Ovary (tissue), 9 donors: Measurements from ENCODE around the gene ENPP6. TPM values are rescaled to one million over a fixed set of nuclear protein-coding genes. Genes with fewer than 3 reads are reported as not detected.

ENCODE experiments used
- DNase-seq, 5 donors: peaks; one replicate each; pipeline ENCODE4 v3.0.0-alpha.2; 2019 to 2020
- H3K27ac ChIP-seq, 2 donors: fragments of 200-600 bp; one replicate each; pipeline versions ENCODE4 v1.5.1 to v1.8.0; 2019 to 2022
- H3K27me3 ChIP-seq: fragments of 200-600 bp; one replicate; pipeline ENCODE4 v1.8.0; 2022
- H3K36me3 ChIP-seq: fragments of 200-600 bp; sonication (generic); one replicate; pipeline ENCODE4 v1.5.1; 2019
- H3K4me1 ChIP-seq: one replicate; pipeline ENCODE4 v1.8.1; 2013; ENCODE audit warnings: mild to moderate bottlenecking, moderate library complexity; ENCODE audit not compliant: insufficient read depth
- H3K4me3 ChIP-seq: fragments of 200-600 bp; sonication (generic); one replicate; pipeline ENCODE4 v1.5.1; 2017
- H3K9me3 ChIP-seq, 2 donors: fragments of 200-600 bp in 1 of 2; sonication (generic) in 1 of 2; one replicate each; pipeline versions ENCODE4 v1.5.1 to v1.8.1; 2013 to 2019; ENCODE audit warnings: mild to moderate bottlenecking in 1 of 2, moderate library complexity in 1 of 2
- EP300 ChIP-seq: sonication (generic); formaldehyde crosslinking; IDR thresholded peaks from one replicate; pipeline ENCODE4 v1.6.1; 2017; ENCODE audit warnings: antibody characterized with exemption
- POLR2A ChIP-seq: fragments of 450-650 bp; IDR thresholded peaks from one replicate; pipeline ENCODE4 v1.6.1; 2017; ENCODE audit warnings: antibody characterized with exemption, mild to moderate bottlenecking, moderate library complexity
- WGBS, 3 donors: extraction: QIAGEN DNeasy Blood & Tissue Kit in 1 of 3; methylation state at CpG; one replicate each; pipeline versions ENCODE4 v1.1.5 to v1.1.7; 2013 to 2017; 5-methylcytosine and 5-hydroxymethylcytosine counted together
- intact Hi-C, 4 donors: fragments of 100-400 bp; cut with DNase I; formaldehyde crosslinking; loops; one replicate each; pipeline versions ENCODE4 v1.11.0 to v1.15.1; 2022 to 2023
- polyA plus RNA-seq, 2 donors: library from polyadenylated mRNA; stranded (reverse); fragments of 200-250 nt in 1 of 2; fragments of 350-450 nt in 1 of 2; fragmentation: Illumina TruSeq in 1 of 2; extraction: RNeasy Lipid Tissue Mini Kit (QIAGEN cat#74804) in 1 of 2; gene quantifications; one replicate each; pipeline ENCODE4 v1.2.3, GENCODE V29; 2013 to 2014
- total RNA-seq, 7 donors: library from RNA; depleted of rRNA in 2 of 7; stranded (reverse); fragments of >200 nt in 2 of 7; fragmentation: NEBNext Ultra II Directional in 3 of 7; extraction: Animal tissue kit (Norgen Biotek cat#: 25700) in 3 of 7; gene quantifications; one replicate each; pipeline versions ENCODE4 v1.1.0 to v1.2.4, GENCODE V29; 2016 to 2023
- TF ChIP-seq, protein P1 (sequence below), 3 donors: fragments of 450-650 bp in 2 of 3; fragments of 200-600 bp in 1 of 3; IDR thresholded peaks; one replicate each; pipeline versions ENCODE4 v1.5.1 to v1.8.0; 2016 to 2022; ENCODE audit warnings: antibody characterized with exemption in 3 of 3, mild to moderate bottlenecking in 1 of 3
- donor health status: DM: no; HTN: no; CAD: no; lungs with moderate emphysema.
- donor health status: DM: no; HTN: no; CAD: no.
- donor health status: Bipolar disorder and iron deficiency.
- donor health status: DM: yes; HTN: yes; CAD: no.
- donor health status: DM: no; HTN: no; CAD: no.
- donor health status: DM: yes; HTN: yes; CAD: no.

ENPP6 gene
- total and polyA plus RNA-seq, 9 donors, result 1.7 to 20.8 (median 9.4) TPM

DNA sequence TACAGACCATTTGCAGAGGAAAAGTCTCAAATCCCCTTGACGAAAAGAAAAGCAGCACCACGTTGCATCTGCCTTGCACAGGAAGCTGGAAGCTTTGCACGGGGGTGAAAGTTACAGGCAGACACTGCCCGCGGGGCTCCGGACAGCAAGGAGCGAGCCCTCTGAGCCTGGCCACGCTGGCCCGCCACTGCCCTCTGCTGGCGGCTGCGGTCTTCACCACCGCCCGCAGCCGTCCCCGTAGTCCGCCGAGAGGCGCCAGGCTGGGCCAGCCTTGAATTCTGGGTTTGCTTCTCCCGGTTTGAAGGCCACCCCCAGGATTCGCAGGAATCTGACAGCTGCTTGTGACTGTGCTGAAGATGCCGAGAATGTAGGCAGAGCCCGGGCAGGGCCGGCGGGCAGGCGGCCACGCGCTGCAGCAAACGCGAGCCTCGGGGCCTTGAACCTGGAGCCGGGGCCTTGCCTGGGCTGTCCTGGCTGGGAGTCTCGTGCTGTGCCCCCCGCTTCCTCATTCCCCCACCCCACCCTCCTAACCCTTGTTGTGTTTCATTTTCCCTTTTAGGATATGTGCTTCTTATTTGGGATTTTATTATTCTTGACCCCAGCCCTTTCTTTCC, 49.2 kb downstream of the ENPP6 start:
- H3K27me3 ChIP-seq, result no peaks in the 10 kb centered on the region
- H3K4me3 ChIP-seq, result no peak overlapping the region
- H3K36me3 ChIP-seq, result no peaks in the 10 kb centered on the region
- H3K27ac ChIP-seq, result peak overlapping the region; percentile 77 to 88
- intact Hi-C loops, result loop anchor here (1.0 to 10.0 kb wide), 6 partner anchors 71 to 694 kb away; no protein-coding TSS in a partner anchor
- WGBS, 3 donors, result 1 to 8% (median 2%) methylated on average over 33 of the region's 33 CpGs
- H3K9me3 ChIP-seq, result no peaks in the 10 kb centered on the region
- TF ChIP-seq, protein P1, sequence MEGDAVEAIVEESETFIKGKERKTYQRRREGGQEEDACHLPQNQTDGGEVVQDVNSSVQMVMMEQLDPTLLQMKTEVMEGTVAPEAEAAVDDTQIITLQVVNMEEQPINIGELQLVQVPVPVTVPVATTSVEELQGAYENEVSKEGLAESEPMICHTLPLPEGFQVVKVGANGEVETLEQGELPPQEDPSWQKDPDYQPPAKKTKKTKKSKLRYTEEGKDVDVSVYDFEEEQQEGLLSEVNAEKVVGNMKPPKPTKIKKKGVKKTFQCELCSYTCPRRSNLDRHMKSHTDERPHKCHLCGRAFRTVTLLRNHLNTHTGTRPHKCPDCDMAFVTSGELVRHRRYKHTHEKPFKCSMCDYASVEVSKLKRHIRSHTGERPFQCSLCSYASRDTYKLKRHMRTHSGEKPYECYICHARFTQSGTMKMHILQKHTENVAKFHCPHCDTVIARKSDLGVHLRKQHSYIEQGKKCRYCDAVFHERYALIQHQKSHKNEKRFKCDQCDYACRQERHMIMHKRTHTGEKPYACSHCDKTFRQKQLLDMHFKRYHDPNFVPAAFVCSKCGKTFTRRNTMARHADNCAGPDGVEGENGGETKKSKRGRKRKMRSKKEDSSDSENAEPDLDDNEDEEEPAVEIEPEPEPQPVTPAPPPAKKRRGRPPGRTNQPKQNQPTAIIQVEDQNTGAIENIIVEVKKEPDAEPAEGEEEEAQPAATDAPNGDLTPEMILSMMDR (IDR thresholded peaks at IDR 0.05), result peak; percentile 93 to 99 (median 95)
- TF ChIP-seq EP300 (no peak), POLR2A (peak; percentile 13)
- H3K4me1 ChIP-seq, result peaks cover 2% of the 10 kb centered on the region
- peak; percentile 80 to 92 (median 89) for DNase-seq

DNA sequence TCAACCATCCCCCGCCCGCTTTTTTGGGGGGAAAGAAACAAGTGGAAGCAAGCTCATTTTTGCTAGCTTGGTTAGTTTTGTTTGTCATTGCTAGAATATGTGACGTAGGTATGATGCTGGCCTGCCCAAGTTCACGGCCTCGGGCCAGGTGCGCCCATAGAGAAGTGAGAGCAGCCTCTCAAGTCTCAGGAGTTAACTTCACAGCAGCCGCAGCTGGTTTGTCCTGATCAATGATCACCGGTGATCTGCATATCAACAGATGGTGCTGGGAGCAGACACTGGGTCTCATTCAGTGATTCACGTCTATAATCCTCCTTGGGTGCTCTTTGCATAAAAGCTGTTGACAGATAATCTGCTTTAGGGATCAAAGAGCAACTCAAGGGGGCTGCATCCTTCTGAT, 50.1 kb downstream of the ENPP6 start:
- Histone ChIP-seq H3K9me3 (no peaks in the 10 kb centered on the region), H3K27ac (peak overlapping the region in 1 of 2 donors; percentile 77), H3K4me1 (peaks cover 2% of the 10 kb centered on the region), H3K27me3 (no peaks in the 10 kb centered on the region), H3K36me3 (no peaks in the 10 kb centered on the region), H3K4me3 (no peak overlapping the region)
- TF ChIP-seq, protein P1 (IDR thresholded peaks at IDR 0.05), result no peak
- TF ChIP-seq POLR2A, result no peak
- TF ChIP-seq EP300, result no peak
- 86 to 95% (median 93%) methylated on average over 9 of the region's 9 CpGs for WGBS, 3 donors
- intact Hi-C loops, result loop anchor here in 2 of 4 donors (2.0 to 10.0 kb wide), 5 partner anchors 70 to 693 kb away; no protein-coding TSS in a partner anchor
- DNase-seq, result no peak

DNA sequence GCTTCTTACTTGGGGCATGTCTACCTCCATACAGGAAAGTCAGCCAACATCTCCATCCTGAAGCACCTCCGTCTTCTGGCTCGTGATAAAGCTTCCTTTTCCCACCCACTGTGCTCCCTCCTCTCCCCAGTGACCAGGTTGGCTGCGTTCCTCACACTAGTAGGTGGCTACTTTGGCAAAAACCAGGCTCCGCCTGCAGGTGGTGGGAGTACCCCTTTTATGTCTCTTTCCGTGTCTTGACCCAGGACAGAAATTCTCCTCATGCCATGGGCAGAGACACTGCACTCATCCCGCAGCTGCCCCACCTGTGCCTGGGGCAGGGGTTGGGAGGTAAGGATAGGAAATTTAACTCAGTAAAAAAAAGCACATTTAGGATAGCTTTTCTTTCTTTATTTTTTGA, 50.9 kb downstream of the ENPP6 start:
- intact Hi-C loops, result loop anchor here in 2 of 4 donors (2.0 to 10.0 kb wide), 5 partner anchors 69 to 692 kb away; no protein-coding TSS in a partner anchor
- Histone ChIP-seq H3K27me3 (no peaks in the 10 kb centered on the region), H3K36me3 (no peaks in the 10 kb centered on the region), H3K9me3 (no peaks in the 10 kb centered on the region), H3K4me1 (peaks cover 2% of the 10 kb centered on the region), H3K27ac (no peak overlapping the region), H3K4me3 (no peak overlapping the region)
- no peak for DNase-seq
- TF ChIP-seq, protein P1 (IDR thresholded peaks at IDR 0.05), result no peak
- no peak for TF ChIP-seq EP300
- TF ChIP-seq POLR2A, result no peak
- WGBS, 3 donors, result 76 to 81% (median 79%) methylated on average over 6 of the region's 6 CpGs

DNA sequence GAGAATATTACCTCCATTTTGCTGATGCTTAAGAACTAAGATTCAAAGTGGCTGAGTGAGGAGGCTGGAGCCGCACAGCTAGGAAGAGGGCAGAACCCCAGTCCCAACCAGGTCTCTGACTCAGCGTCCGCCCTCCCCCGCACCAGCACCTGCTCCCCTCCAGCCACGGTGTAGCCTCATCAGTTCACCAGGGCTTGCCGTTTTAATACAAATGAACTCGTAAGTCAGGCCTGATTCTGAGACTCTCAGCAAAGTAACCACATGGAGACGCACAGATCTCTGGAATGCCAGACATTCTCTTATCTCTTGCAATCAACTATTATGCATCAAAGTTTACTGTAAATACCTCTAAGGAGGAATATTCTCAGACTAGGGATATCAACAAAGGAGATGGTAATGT, 52.4 kb downstream of the ENPP6 start:
- intact Hi-C loops, result loop anchor here in 2 of 4 donors (5.0 to 10.0 kb wide), 4 partner anchors 68 to 690 kb away; no protein-coding TSS in a partner anchor
- no peak overlapping the region for H3K27ac ChIP-seq
- H3K4me1 ChIP-seq, result peaks cover 2% of the 10 kb centered on the region
- WGBS, 3 donors, result 60 to 64% (median 64%) methylated on average over 8 of the region's 8 CpGs
- H3K9me3 ChIP-seq, result no peaks in the 10 kb centered on the region
- DNase-seq, result no peak
- H3K27me3 ChIP-seq, result no peaks in the 10 kb centered on the region
- no peak overlapping the region for H3K4me3 ChIP-seq
- no peaks in the 10 kb centered on the region for H3K36me3 ChIP-seq
- TF ChIP-seq EP300, result no peak
- TF ChIP-seq, protein P1 (IDR thresholded peaks at IDR 0.05), result no peak
- TF ChIP-seq POLR2A, result no peak
